Measurements from ENCODE around the gene ZFP64.

Gene ZFP64

DNA sequence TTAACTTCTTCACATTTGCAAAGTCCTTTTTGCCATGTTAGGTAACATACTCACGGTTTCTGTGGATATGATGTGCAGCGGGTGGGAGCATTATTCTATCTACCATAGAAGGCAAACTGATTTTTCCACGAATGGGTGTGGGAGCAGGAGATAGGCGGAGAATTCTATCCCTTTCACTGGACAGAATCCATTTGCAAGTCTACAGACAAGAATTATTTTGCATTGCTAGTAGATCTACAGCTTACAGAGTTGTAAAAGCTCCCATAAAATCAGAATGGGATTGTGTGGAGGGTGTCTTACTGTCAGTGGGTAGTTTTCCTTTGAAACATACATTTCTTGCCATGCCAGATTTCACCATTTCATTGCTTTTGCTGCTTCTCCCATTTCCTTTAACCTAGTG, 22.4 kb upstream of the ZFP64 start:
- TF ChIP-seq, protein P1, sequence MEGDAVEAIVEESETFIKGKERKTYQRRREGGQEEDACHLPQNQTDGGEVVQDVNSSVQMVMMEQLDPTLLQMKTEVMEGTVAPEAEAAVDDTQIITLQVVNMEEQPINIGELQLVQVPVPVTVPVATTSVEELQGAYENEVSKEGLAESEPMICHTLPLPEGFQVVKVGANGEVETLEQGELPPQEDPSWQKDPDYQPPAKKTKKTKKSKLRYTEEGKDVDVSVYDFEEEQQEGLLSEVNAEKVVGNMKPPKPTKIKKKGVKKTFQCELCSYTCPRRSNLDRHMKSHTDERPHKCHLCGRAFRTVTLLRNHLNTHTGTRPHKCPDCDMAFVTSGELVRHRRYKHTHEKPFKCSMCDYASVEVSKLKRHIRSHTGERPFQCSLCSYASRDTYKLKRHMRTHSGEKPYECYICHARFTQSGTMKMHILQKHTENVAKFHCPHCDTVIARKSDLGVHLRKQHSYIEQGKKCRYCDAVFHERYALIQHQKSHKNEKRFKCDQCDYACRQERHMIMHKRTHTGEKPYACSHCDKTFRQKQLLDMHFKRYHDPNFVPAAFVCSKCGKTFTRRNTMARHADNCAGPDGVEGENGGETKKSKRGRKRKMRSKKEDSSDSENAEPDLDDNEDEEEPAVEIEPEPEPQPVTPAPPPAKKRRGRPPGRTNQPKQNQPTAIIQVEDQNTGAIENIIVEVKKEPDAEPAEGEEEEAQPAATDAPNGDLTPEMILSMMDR (IDR thresholded peaks at IDR 0.05; ENCODE audit: insufficient read depth, missing control alignments), result no peak
- FAIRE-seq, result no peak
- DNase-seq (ENCODE audit: insufficient read length, low spot score), result no peak

DNA sequence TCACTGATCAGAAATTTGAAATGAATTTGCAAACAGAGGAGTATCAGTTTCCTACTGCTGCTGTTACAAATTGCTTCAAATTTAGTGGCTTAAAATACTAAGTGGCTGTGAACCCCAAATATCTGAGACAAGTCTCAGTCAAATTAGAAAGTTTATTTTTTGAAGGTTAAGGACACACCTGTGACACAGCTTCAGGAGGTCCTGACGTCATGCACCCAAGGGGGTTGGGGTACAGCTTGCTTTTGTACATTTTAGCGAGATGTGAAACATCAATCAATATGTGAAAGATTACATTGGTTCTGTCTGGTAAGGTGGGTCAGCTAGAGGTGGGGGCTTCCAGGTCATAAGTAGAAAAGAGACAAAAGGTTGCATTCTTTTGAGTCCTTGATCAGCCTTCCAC, 21.4 kb upstream of the ZFP64 start:
- no peak for DNase-seq (ENCODE audit: insufficient read length, low spot score)
- no peak for FAIRE-seq

DNA sequence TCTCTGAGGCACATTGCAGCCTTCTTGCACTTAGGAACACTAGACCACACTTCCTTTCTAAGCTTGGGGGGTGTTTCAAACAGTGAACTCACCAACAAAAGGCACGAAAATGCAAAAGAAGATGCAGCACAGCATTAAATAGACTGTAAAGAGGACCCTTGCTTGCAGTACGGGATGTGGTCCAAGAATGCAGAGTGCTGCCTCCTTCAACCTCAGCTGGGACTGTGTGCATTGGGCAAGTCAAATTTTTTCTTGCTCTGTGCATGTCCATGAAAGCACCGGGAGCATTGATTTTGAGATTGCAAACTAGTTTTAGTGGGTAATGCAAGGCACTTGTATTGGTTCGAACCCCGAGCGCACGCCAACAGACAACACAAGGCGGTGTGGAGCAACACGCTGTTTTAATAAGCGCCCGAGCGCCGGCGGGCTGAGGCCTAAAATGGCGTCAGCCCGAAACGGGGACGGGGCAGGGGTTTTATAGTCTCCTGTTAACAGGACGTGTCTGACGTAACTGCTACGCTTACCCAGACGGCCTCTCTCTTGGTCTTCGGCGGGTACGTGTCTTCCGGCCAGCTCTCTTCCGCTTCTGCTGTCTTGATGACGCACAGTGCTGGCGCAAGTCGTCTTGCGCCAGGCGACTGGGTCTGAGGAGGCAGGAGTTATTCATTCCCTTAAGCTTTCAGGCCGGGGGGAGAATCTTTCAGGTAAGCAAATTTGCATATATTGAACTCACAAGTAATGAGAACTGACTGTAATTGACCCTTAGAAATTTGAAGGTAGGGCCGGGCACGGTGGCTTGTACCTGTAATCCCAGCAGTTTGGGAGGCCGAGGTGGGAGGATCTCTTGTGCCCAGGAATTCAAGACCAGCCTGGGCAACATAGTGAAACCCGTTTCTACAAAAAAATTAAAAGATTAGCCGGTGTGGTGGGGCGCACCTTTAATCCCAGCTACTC, 18.7 kb upstream of the ZFP64 start:
- TF ChIP-seq, protein P1 (IDR thresholded peaks at IDR 0.05; ENCODE audit: insufficient read depth, missing control alignments), result no peak
- no peak for DNase-seq (ENCODE audit: insufficient read length, low spot score)
- FAIRE-seq, result no peak

More for the DNA sequence above, 21.4 kb upstream of the ZFP64 start:
- TF ChIP-seq, protein P1 (IDR thresholded peaks at IDR 0.05; ENCODE audit: insufficient read depth, missing control alignments), result no peak

DNA sequence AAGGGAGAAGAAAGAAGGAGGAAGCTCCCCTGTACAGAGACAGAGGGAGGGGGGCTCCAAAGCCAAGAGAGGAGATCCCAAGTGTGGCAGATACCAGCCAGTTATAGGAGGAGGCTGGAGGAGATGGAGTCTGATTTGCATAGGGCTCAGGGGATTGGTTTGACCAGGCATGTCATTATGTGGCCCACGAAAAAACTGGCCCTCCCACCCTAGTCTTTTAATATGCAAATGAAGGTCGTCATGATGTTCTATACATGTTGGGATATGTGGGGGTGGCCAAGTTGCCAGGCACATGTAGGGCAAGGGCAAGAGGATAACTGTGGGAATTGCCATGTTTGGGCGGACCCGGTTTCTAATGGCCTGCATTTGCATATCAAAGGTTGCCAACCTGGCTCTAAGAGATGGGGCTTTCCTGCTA, 17.6 kb upstream of the ZFP64 start:
- no peak for FAIRE-seq
- TF ChIP-seq, protein P1 (IDR thresholded peaks at IDR 0.05; ENCODE audit: insufficient read depth, missing control alignments), result no peak
- DNase-seq (ENCODE audit: insufficient read length, low spot score), result no peak

DNA sequence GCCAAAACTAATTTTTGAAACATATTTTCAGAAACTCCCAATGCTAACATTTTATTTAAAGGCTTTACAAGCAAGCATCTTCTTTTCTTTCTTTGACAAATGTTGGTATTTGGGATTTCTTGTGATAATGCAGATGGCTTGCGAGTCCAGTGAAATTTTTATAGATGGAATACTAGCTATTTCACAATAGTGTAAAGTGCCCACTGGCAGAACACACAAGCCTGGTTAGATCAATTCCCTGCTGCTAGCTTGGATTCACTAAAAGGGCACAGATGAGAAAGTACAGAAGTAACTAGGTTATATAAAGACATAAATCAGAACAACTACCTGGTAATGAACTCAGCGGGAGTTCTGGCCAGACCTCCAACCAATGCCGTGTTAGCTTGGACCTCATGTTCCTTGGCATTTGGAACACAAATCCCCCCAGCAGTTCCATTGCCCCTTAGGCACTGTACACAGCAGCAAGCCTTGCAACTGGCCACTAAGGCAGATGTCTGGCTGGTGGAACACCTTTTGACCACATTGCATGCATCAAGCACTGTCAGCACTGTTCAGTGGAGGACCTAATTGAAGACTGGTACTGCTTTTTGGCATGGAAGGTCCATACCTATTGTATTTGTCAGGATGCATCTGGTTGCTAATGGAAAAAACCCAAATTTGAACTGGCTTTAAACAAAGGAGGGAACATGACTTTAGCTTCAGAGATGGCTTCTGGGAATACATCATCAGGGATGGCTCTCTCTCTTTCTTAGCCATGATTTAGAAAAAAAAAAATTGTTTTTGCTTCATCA, 15.6 kb upstream of the ZFP64 start:
- TF ChIP-seq, protein P1 (IDR thresholded peaks at IDR 0.05; ENCODE audit: insufficient read depth, missing control alignments), result no peak
- FAIRE-seq, result no peak
- no peak for DNase-seq (ENCODE audit: insufficient read length, low spot score)

DNA sequence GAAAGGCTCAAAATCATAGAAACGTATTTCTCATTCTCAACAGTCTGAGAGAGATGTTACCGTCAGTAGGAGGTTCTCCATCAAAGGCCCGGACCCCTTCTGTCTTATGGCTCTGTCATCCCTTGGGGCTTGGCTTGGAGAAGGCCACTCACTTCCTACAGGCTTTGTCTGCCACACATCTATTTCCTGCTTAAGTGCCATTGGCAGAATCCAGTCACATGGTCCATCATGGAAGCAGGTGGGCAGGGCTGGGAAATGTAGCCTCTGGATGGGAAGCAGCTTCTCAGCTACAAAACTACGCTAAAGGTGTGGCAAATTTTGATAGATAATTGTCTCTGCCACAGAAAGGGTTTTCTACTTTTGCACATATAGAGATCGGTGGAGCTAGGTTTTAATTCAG, 12.6 kb upstream of the ZFP64 start:
- TF ChIP-seq, protein P1 (IDR thresholded peaks at IDR 0.05; ENCODE audit: insufficient read depth, missing control alignments), result no peak
- FAIRE-seq, result no peak
- DNase-seq (ENCODE audit: insufficient read length, low spot score), result no peak
